Measurements from ENCODE around the gene HEMK1.

- no peak for TF ChIP-seq POLR2AphosphoS5 (IDR thresholded peaks at IDR 0.05)
- TF ChIP-seq, protein P1, sequence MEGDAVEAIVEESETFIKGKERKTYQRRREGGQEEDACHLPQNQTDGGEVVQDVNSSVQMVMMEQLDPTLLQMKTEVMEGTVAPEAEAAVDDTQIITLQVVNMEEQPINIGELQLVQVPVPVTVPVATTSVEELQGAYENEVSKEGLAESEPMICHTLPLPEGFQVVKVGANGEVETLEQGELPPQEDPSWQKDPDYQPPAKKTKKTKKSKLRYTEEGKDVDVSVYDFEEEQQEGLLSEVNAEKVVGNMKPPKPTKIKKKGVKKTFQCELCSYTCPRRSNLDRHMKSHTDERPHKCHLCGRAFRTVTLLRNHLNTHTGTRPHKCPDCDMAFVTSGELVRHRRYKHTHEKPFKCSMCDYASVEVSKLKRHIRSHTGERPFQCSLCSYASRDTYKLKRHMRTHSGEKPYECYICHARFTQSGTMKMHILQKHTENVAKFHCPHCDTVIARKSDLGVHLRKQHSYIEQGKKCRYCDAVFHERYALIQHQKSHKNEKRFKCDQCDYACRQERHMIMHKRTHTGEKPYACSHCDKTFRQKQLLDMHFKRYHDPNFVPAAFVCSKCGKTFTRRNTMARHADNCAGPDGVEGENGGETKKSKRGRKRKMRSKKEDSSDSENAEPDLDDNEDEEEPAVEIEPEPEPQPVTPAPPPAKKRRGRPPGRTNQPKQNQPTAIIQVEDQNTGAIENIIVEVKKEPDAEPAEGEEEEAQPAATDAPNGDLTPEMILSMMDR (IDR thresholded peaks at IDR 0.05): no peak
- TF ChIP-seq POLR2A (IDR thresholded peaks at IDR 0.05): no peak
These were observed 2.2 kb downstream of the HEMK1 start for GRCh38 chr3:50571486-50571885.

Measured in breast epithelium (tissue), 3 donors.